Uterus (tissue), 2 donors: ENCODE measurements around the gene SHC2.

Experiments
- CTCF ChIP-seq, 4 experiments: fragments of 200-600 bp in 2 of 4; fragments of 450-650 bp in 2 of 4; sonication (generic) in 2 of 4; IDR thresholded peaks; one replicate each; pipeline ENCODE4 v1.5.1; 2016 to 2019; ENCODE audit warnings: antibody characterized with exemption in 4 of 4, mild to moderate bottlenecking in 2 of 4, moderate library complexity in 1 of 4
- POLR2A ChIP-seq, 2 donors: fragments of 450-650 bp; IDR thresholded peaks; one replicate each; pipeline ENCODE4 v1.6.1; 2016; ENCODE audit warnings: antibody characterized with exemption in 2 of 2, mild to moderate bottlenecking in 1 of 2, moderate library complexity in 1 of 2

- no peak for TF ChIP-seq CTCF (IDR thresholded peaks at IDR 0.05)
- no peak for TF ChIP-seq POLR2A (IDR thresholded peaks at IDR 0.05)
Observed at GRCh38 chr19:494171-495080, 33.6 kb upstream of the SHC2 start.
